Activated naive CD4-positive, alpha-beta T cell treated with anti-CD3 and anti-CD28 coated beads, Interleukin-2, amount 50 U/mL, for 72 hours (primary cell): ENCODE measurements around the gene ADAMTS16. TPM values are rescaled to one million over a fixed set of nuclear protein-coding genes. Genes with fewer than 3 reads are reported as not detected.

Source experiments
- ATAC-seq, 2 donors: fragments of 150-1000 bp; cut with Tn5 transposase; 2 replicates each; pipeline ENCODE4 v1.10.0; 2021; ENCODE audit warnings: mild to moderate bottlenecking in 2 of 2, moderate library complexity in 2 of 2
- DNase-seq, 2 donors: peaks; one replicate each; pipeline ENCODE4 v3.0.0; 2021 to 2022; ENCODE audit warnings: low spot score in 2 of 2
- H3K27ac Mint-ChIP-seq, 2 donors: one replicate each; pipeline ENCODE4 v1.8.0; 2022; ENCODE audit warnings: mild to moderate bottlenecking in 2 of 2, mixed read lengths in 2 of 2
- H3K36me3 Mint-ChIP-seq, 2 donors: one replicate each; pipeline ENCODE4 v1.8.0; 2022; ENCODE audit warnings: mixed read lengths in 2 of 2
- H3K9me3 Mint-ChIP-seq, 2 donors: one replicate each; pipeline ENCODE4 v1.8.0; 2022; ENCODE audit warnings: mixed read lengths in 2 of 2
- total RNA-seq, 2 donors: library from RNA; stranded (reverse); gene quantifications; one replicate each; pipeline ENCODE4 v1.2.3, GENCODE V29; 2022

Gene ADAMTS16
- total RNA-seq, 2 donors from 2014 or later: not detected

DNA sequence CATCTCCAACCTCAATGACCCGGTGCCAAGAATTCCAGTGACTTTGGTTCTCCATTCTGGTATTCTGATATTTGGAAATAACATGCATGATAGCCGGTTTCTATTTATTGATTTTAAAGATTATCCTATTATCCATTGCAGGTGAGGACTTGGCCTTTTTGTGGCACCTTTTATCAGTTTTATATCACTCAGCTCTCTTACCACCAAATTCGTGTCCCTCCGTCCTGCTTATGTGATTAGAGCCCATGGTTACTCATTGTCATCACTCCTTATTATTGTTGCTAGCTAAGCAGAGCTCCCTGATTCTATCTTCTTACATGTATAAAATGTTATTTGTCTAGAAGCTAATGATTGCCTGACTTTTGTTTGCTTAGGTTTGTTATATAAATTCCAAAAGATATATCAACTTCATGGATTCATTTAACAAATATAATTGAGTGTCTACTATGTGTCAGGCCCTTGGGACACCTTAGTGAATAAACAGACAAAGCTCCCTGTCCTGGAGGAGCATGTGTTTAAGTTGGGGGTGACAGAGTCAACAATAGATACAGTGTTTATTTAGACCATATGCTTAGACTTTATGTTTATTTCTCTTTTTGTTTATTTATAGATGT, 138.2 kb downstream of the ADAMTS16 start:
- ATAC-seq (no peak), DNase-seq (no peak)
- no peaks in the 10 kb centered on the region for H3K36me3 Mint-ChIP-seq

DNA sequence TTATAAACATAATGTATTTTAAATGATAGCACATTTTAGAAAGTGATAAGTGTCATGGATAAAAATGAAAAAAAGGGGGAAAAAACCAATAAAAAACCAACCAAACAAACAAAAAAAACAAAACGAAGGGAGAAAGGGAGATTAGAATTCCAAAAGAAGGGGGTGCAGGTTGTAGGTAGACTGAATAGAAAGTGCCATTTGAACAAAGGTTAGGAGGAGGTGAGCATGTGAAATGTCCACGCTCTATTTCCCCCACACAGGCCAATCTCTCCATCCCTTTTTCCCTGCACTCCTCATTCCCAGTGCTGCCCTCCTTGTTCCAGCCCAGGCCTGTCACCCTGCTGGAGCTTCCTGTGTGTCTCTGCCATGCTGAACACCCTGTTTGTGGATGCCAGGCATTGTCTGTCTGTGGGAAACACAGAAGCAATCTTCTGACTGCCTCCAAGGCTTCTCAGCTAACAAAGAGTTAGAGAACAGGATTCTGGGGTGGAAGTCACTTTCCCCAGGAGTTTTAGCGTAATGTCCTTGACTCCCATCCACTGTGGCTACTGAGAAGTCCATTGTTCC, 138.8 kb downstream of the ADAMTS16 start:
- H3K36me3 Mint-ChIP-seq: no peaks in the 10 kb centered on the region
- H3K27ac Mint-ChIP-seq: no peak overlapping the region
- DNase-seq: no peak
- no peak for ATAC-seq
- H3K9me3 Mint-ChIP-seq: peaks cover 3 to 7% of the 10 kb centered on the region in 2 donors

More for the DNA sequence above, 138.2 kb downstream of the ADAMTS16 start:
- peaks cover 3 to 7% of the 10 kb centered on the region in 2 donors for H3K9me3 Mint-ChIP-seq
- H3K27ac Mint-ChIP-seq: no peak overlapping the region

DNA sequence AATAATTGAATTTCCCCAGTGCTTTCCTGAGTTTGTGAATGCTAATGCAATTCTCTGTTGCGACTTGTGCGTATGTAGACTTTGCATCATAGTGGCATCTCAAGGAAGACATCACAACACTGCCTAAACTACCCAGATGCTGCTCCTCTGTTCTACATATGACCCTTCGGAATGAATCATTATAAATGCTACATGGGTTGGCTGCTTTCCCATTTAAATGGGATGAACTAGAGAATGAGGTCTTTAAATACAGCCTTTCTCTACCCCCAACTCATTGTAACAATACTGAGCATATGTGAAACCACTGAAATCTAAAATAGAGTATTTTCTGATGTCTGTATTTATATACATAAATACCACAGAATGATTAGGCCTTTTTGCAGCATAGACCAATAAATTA, 145.8 kb downstream of the ADAMTS16 start:
- H3K36me3 Mint-ChIP-seq: no peaks in the 10 kb centered on the region
- peaks cover 9 to 17% of the 10 kb centered on the region in 2 donors for H3K9me3 Mint-ChIP-seq
- H3K27ac Mint-ChIP-seq: no peak overlapping the region
- ATAC-seq (no peak), DNase-seq (no peak)

DNA sequence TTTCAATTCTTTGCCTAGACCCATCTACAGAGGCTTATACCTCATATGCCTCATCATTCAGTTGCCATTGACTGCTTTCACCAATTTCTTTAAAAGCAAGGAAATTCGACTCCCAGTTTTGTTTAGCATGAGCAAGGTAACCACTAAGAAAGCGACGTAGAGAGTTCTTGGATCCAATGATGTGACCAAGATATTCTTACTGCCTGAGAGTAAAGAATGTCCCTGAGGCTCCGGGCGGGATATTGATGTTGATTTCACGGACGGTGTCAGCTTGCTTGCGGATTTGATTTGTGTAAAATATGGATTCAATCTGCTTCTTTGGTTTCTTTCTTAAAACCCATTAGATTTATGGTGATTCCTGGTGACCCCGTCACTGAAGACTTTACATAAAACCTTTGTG, 147.3 kb downstream of the ADAMTS16 start:
- no peak for ATAC-seq
- DNase-seq: no peak
- Mint-ChIP-seq H3K36me3 (no peaks in the 10 kb centered on the region), H3K27ac (no peak overlapping the region), H3K9me3 (peaks cover 9 to 17% of the 10 kb centered on the region in 2 donors)

DNA sequence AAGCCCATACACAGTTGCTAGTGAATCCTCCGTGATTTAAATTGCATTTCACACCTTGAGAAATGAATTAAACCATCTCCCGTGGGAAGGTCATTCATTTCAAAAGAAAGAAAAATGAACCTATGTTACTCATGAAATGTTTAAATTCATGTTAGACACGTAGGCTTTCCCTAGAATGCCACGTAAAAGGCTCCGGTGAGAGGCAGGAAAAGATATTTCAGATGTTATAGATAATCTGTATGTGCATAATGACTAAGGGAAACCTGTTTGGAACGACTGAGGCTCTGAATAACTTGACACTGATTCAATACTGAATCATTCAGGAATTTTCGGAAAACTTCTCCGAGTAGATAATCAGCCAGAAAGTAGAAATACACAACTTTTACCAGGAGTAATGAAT, 148.1 kb downstream of the ADAMTS16 start:
- no peak for ATAC-seq
- Mint-ChIP-seq H3K27ac (no peak overlapping the region), H3K9me3 (peaks cover 7 to 14% of the 10 kb centered on the region in 2 donors), H3K36me3 (no peaks in the 10 kb centered on the region)
- no peak for DNase-seq

DNA sequence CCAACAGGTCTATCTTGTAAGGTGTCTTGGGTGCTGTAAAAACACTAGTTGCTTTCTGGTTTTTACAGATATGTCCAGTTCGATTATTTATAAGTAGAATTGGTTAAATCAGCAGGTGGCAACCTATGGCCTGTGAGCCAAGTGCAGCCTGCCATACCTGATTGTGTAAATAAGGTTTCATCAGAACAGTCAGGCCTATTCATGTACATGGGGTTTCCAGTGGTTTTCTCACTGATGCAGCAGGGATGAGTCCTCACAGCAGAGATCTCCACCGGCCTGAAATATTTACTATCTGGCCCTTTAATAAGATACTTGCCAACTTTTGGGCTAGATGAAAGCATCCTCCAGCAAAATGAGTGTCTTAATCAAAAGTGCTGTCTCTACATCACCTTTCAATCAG, 149.4 kb downstream of the ADAMTS16 start:
- H3K9me3 Mint-ChIP-seq: peaks cover 9 to 12% of the 10 kb centered on the region in 2 donors

DNA sequence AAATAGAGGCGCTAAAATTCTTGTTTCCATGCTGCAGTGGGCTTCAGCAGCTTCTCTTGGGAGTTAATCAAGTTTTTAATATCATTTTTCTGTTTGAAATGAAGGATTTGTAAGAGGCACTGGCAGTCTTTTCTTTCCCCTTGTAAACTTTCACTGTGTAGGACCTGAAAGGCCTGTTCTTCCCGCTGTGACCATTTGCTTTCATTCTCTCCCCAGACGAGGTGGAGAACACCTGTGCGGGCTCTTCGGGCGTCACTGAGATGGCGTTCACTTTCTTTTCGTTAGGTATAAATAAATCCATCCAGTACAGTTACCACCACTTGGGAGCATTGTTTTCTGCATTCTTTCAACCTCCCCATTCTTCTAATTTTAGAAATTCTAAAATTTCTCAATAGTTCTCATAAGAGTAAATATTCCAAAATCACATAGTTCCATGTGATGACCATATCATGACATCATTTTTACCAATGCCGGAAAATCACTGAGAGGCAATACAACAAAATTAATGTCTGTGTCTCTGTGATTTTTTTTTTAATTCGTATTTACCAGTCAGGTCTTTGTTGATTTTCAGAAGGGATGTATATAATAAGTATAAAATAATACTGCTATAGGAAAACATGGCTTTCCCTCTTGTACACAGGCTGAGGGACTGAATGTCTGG, 150.7 kb downstream of the ADAMTS16 start:
- H3K27ac Mint-ChIP-seq: no peak overlapping the region
- DNase-seq: no peak

More for the DNA sequence above, 149.4 kb downstream of the ADAMTS16 start:
- no peak overlapping the region for H3K27ac Mint-ChIP-seq
- no peak for ATAC-seq
- DNase-seq: no peak
- H3K36me3 Mint-ChIP-seq: peaks cover 0 to 4% of the 10 kb centered on the region in 2 donors

DNA sequence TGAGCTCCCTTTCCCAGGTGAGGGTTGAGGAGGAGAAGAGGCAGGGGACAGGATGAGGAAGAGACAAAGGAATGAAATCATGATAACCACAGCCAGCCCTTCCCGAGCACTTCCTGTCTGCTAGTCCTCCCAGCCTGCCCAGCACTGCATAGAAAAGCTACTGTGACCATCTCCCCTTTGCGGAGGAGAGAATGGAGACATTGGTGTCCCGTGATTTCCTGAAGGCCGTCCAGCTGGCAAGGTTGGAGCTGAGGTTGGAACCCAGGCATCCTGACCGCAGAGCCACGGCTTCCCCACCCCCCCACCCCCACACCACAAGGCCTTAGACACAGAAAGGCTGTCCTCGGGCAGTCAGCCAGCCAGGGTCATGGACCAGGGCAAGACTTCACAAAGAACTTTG, 151.2 kb downstream of the ADAMTS16 start:
- ATAC-seq (no peak), DNase-seq (no peak)
- H3K27ac Mint-ChIP-seq: no peak overlapping the region
- H3K36me3 Mint-ChIP-seq: peaks cover 0 to 6% of the 10 kb centered on the region in 2 donors
- peaks cover 4 to 11% of the 10 kb centered on the region in 2 donors for H3K9me3 Mint-ChIP-seq

More for the DNA sequence above, 150.7 kb downstream of the ADAMTS16 start:
- no peak for ATAC-seq
- H3K36me3 Mint-ChIP-seq: peaks cover 0 to 6% of the 10 kb centered on the region in 2 donors
- peaks cover 7 to 11% of the 10 kb centered on the region in 2 donors for H3K9me3 Mint-ChIP-seq

DNA sequence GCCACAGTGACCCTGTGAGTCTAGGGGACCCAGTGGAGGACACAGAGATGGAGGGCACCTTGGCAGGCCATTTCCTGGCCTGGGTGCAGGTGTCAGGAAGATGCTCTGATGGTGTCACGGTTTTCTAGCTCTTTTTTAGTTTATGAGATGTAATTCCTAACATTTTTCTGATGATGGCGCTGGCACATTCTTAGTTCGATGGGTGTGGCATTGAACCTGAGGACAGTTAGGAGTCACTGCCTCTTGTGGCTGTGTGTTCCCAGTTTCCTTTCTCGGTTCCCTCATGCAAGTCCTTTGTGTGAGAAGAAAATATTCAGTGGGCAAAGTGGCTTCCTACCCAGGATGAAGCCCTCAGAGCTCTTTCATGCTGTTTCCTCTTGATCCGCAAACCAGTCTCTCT, 152.9 kb downstream of the ADAMTS16 start:
- H3K36me3 Mint-ChIP-seq: peaks cover 0 to 6% of the 10 kb centered on the region in 2 donors
- no peak for DNase-seq

DNA sequence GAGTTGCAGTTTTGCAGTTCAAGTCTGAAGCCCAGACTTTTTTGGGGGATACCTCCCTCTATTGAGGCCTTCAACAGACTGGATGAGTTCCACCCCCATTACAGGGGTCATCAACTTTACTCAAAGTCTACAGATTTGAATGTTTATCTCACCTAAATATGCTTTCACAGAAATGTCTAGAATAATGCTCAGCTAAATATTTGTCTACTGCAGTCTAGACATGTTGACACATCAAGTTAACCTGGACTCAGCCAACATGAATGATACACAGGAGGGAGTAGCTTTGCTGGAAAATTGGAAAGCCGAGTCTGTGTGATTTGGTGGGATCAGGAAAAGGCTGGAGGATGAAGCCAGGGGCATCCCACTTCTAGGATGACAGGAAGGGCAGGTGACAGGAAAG, 154.3 kb downstream of the ADAMTS16 start:
- H3K36me3 Mint-ChIP-seq: peaks cover 0 to 10% of the 10 kb centered on the region in 2 donors
- DNase-seq: no peak
- ATAC-seq: no peak
- H3K27ac Mint-ChIP-seq: no peak overlapping the region
- peaks cover 9 to 13% of the 10 kb centered on the region in 2 donors for H3K9me3 Mint-ChIP-seq

More for the DNA sequence above, 152.9 kb downstream of the ADAMTS16 start:
- ATAC-seq: no peak
- H3K9me3 Mint-ChIP-seq: peaks cover 5 to 7% of the 10 kb centered on the region in 2 donors
- no peak overlapping the region for H3K27ac Mint-ChIP-seq

DNA sequence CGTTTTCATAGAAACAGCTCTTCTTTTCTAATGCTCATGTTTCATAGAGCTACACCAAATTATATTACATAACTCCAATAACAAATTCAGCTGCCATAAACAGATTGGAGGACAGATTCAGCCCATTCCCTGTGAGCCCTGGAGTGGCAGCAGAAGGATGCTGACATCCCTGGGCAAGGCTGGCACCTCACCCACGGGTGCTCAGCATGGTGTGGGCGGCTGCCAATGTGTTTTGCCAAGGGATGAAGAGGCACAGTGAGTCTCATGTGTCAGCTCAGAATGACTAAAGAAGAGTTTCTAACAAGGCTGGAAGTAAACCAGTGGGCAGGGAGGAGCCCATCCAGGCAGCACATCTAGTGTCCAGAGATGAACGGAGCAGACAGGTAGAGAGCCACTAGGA, 155.2 kb downstream of the ADAMTS16 start:
- ATAC-seq (no peak), DNase-seq (no peak)
- H3K9me3 Mint-ChIP-seq: peaks cover 13 to 16% of the 10 kb centered on the region in 2 donors
- peaks cover 0 to 16% of the 10 kb centered on the region in 2 donors for H3K36me3 Mint-ChIP-seq
- no peak overlapping the region for H3K27ac Mint-ChIP-seq

DNA sequence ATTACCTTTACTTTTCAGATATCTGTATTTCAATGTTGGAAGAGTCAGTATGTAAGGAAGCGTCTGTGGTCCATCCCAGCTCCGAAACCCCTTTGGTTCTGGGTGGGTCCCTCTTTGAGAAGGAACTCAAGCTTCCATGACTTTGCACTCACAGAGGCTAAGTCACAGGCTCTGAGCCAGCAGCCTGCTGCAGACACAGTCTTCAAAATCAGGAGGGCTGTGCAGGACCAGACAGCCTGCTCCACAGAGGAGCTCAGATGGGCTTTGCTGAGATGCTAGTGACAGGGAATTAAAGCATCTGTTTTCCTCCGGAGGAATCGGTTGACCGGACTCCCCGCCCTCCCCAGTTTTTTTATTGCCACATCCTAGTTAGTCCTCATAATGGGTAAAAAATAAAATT, 155.9 kb downstream of the ADAMTS16 start:
- Mint-ChIP-seq H3K9me3 (peaks cover 13 to 16% of the 10 kb centered on the region in 2 donors), H3K36me3 (peaks cover under 1 to 16% of the 10 kb centered on the region in 2 donors), H3K27ac (no peak overlapping the region)
- DNase-seq (no peak), ATAC-seq (no peak)

DNA sequence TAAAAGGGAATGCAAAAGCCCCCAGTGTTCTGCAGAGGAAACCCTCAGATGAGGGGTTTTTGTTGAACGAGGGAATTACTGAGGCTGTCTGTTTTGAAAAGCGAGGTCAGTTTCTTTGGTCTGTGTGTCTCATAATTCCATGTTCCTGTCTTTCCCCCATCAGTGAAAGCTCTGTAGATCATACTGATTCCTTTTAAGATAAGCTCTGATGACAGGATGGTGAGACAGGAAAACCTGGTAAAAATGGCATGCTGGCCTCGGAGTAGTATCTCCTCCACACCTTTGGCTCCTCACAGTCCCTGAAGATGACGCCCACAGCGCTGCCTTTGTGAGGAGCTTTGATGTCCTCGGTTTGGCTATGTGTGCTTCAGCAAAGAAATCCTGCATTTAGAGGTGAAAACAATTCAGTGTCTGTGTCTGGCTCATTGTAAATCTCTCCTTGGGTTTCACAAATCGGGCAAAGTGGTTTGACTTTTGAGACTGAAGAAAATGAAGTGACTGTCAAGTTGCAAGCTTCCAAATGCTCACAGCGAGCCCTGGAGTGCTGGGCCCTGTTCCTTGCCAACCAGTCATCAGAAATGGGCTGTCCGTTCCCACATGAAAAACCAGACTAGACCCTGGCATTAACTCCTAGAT, 157.4 kb downstream of the ADAMTS16 start:
- DNase-seq (no peak), ATAC-seq (no peak)
- peaks cover 13 to 22% of the 10 kb centered on the region in 2 donors for H3K36me3 Mint-ChIP-seq
- peaks cover 19 to 22% of the 10 kb centered on the region in 2 donors for H3K9me3 Mint-ChIP-seq
- no peak overlapping the region for H3K27ac Mint-ChIP-seq

DNA sequence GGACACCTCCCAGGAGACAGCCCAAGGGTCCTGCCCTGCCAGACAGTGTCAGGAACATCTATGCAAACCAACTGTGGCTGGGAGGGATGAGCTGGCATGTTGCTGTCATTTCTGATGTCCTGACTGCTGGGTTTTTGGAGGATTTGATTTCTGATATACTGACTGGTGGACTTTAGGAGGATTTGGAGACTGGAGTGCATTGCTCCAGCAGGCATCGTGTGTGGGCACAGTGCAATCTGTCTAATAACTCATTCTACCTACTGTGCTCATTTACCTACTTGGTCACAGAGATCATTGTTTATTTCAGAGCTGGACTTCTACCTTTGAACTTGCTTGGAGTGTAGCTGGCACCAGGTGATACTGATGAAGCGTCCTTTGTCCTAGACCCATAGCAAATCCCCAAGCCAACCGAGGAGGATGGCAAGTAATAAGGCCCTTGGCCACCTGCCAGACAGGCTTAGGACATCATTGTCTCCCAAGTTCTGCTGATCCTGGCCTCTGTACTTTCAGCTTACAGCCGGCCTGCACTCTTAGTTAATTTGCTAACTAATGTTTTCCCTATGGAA, 158.0 kb downstream of the ADAMTS16 start:
- H3K27ac Mint-ChIP-seq: no peak overlapping the region
- peaks cover 19 to 25% of the 10 kb centered on the region in 2 donors for H3K9me3 Mint-ChIP-seq

DNA sequence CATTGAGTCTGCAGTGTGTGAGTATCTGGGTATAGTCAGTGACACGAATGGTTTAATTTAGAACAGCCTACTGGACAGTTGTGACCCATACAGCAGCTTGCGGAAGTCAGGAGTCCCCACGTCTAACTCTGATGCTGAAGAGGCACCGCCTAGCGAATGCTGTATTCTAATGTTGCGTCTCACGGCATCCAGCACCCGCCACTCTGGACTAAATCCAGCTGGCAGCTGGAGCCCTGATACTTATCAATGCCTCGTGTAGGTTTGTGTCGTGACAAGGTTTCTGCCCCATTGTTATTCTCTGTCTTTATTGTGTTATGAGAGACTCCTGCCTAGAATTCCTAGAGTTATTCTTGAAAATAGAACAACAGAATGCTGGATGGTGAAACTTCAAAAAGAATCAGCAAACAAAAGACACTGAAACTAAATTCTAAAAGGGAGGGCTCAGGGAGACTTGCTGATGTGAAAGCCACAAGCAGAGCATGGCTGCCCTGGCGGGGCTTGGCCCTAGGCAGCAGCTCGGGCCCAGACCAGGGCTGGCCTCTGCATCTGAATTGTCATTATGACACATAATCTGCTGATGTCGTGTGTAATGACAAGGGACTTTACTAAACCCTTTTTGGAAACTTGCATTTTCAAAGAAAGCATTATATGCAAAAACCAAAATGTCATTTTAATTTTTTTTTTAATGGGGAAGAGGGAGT, 158.9 kb downstream of the ADAMTS16 start:
- DNase-seq: no peak
- no peak for ATAC-seq
- peaks cover 16 to 22% of the 10 kb centered on the region in 2 donors for H3K36me3 Mint-ChIP-seq
- H3K9me3 Mint-ChIP-seq: peaks cover 23 to 31% of the 10 kb centered on the region in 2 donors
- H3K27ac Mint-ChIP-seq: no peak overlapping the region

More for the DNA sequence above, 158.0 kb downstream of the ADAMTS16 start:
- peaks cover 16 to 22% of the 10 kb centered on the region in 2 donors for H3K36me3 Mint-ChIP-seq
- no peak for ATAC-seq
- no peak for DNase-seq

DNA sequence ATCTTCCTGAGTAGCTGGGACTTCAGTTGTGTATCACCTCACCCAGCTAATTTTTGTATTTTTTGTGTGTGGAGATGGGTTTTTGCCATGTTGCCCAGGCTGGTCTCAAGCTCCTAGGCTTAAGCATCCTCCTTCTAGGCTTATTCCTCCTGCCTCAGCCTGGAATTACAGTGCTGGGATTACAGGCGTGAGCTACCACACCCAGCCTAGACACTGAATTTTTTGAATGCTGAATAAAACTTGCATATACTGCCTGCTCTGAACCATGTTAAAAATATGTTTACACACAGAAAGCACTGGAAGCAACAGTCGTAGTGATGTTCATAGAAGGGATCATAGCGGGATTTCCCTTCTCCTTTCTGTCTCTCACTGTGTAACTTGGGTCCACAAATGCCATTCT, 161.0 kb downstream of the ADAMTS16 start:
- peaks cover 16% of the 10 kb centered on the region in 2 donors for H3K36me3 Mint-ChIP-seq
- H3K9me3 Mint-ChIP-seq: peaks cover 23 to 27% of the 10 kb centered on the region in 2 donors
- H3K27ac Mint-ChIP-seq: no peak overlapping the region
- DNase-seq (no peak), ATAC-seq (no peak)
